GM19023 (cell line): Measurements from ENCODE around the gene SCP2.
"Not testable (repeated sequence)": the region's sequence is repeated elsewhere in the genome, so short reads cannot be mapped to it uniquely, and the experiment has no call there.

ENCODE experiments used
- ATAC-seq: cut with Tn5 transposase; IDR thresholded peaks from one replicate; pipeline ENCODE4 v1.9.1; 2021; ENCODE audit warnings: mild to moderate bottlenecking, moderate library complexity; ENCODE audit not compliant: unreplicated experiment

SCP2 gene

DNA sequence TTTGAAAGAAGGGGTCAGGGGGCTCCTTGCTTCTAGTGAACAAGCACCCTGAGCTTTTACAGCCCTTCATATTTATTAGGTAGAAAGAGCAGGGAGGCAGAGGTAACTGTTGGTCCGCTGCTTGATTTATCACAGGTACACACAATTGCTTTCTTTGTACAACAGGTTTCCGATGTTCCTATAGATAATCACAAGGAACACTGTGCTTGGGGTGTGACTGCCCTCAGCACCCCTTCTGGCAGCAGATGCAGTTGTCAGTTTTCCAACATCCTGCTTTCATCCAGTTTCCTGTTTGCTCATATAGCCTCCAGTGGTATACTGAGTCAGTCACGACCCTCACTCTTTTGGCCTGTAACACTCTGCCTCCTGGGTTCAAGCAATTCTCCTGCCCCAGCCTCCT lies 40.6 kb downstream of the SCP2 start:
- ATAC-seq = no peak

DNA sequence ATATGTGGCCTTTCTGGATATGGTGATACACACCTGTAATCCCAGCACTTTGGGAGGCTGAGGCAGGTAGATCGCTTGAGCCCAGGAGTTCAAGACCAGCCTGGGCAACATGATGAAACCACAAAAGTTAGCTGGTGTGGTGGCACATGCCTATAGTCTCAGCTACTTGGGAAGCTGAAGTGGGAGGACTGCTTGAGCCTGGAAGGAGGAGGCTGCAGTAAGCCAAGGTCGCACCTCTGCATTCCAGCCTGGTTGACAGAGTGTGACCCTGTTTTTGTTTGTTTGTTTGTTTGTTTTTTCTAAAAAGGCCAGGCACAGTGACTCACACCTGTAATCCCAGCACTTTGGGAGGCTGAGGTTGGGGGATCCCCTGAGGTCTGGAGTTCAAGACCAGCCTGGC lies 42.2 kb downstream of the SCP2 start:
- not testable (repeated sequence) for ATAC-seq

DNA sequence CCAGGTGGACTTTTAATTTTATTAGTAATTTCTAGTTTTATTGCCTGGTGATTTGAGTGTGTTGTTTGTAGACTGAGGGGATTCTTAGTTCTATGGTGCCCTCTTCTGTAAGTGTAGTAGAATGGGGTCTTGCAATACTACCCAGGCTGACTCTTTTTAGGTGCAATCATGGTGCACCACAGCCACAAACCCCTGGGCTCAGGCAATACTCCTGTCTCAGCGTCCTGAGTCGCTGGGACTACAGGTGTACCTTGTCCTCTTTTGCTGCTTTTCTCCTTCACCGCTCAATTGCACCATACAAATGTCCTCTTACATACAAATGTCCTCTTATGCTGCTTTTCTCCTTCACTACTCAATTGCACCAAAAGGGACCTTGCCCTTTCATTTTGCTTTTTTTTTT lies 43.1 kb downstream of the SCP2 start:
- no peak for ATAC-seq

DNA sequence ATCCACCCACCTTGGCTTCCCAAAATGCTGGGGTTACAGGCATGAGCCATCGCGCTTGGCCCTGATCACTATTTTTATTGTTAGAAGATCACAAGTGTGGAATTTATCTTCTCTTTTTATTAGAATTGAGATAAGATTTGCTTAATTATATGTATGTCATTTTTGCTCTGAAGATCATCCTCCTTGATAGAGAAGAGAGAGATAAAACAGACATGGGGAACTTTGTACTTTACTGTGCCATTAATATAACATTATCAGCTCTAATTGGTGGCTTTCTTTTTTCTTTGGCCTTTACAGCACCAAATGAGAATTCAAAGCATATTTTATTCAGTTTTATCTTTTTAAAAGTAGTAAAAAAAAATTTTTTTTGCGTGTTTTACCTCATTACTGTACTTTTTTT lies 46.8 kb downstream of the SCP2 start:
- ATAC-seq = no peak

DNA sequence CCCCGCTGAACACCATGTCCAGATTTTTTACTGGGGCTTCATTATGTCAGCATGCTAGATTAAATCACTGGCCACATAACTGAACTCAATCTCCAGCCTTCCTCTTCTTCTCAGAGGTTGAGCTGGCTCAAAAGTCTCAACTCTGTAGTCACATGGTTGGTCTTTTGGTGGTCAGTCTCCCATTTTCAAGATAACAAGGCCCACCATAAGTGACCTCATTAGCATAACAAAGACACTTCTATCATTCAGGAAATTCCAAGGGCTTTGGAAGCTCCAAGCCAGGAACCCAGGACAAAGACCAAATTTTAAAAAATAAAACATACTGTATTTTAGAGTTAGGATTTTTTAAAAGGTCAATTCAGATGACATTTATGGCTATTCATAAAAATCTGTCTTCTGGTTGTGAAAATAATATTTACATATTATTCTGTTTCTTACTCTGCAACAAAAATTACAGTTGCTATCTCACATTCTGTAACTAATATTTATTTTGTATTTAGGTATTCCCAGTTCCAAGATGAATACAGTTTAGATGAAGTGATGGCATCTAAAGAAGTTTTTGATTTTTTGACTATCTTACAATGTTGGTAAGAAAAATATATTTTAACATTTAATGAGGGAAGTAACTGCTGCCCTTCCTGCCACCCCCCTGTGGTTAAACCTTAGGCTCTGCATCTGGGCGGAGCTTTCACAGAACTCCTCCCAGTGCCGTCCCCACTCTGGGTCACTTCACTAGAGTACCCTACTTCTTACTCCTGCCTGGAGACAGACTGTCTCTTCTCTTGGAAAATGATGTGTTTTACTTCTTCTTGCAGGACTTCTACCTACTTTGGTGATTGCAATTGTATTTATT lies 49.3 kb downstream of the SCP2 start:
- ATAC-seq = no peak

DNA sequence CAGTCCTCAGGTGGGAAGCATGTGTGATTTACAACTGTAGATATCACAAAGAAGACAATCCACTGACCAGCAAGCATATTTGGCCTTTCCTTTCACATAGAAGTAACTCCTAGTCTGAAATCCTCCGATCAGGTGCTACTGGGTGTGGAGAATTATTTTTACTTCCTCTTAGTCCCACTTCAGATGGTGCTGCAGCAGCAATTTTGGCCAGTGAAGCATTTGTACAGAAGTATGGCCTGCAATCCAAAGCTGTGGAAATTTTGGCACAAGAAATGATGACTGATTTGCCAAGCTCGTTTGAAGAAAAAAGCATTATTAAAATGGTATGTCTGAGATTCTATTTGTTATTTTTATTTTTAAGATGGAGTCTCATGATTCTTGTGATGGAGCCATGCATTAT lies 51.0 kb downstream of the SCP2 start:
- ATAC-seq = no peak

DNA sequence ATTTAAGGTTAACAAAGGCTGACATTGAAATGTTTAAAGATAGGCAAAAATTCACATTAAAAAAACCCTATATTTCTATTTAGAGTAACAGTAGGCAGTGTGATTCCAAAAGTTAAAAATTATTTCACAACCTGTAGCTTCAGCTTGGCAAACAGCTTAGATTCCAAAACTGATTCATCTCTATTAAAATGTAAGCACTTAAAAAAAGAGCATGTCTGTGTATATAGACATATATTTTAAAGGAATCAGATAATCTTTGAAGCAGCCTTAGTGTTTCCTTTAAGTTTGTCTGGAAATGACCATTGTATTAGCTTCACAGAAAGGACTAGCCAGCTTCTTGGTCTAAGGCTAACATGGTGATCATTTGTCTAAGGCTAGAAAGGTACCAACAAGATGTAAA lies 65.7 kb downstream of the SCP2 start:
- not testable (repeated sequence) for ATAC-seq

DNA sequence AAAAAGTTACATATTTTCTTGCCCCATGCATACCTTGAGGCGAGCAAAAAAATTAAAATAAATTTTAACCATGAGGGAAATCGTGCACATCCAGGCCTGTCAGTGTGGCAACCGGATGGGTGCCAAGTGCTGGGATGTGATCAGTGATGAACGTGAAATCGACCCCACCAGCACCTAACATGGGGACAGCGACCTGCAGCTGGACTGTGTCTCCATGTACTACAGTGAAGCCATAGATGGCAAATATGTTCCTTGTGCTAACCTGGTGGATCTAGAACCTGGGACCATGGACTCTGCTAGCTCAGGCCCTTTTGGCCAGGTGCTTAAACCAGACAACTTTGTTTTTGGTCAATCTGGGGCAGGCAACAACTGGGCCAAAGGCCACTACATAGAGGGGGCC lies 67.6 kb downstream of the SCP2 start:
- ATAC-seq = no peak

DNA sequence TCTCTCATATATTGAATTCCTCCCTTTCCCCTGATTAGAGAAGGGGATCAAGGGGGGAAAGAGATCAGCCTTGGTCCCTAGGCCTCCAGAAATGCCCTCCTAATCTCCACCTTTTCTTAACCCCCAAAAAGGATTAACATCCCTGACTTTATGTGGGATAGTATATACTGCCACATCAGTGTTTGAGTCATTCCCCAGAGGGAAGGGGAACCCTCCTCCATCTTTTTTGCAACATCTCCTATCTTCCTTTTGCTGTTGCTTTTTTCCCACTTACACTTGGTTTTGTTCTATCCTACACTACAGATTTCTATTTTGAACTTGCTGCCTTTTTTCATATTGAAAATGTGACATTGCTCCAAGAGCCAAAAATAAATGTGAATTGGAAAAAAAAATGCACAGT lies 69.6 kb downstream of the SCP2 start:
- ATAC-seq = no peak

DNA sequence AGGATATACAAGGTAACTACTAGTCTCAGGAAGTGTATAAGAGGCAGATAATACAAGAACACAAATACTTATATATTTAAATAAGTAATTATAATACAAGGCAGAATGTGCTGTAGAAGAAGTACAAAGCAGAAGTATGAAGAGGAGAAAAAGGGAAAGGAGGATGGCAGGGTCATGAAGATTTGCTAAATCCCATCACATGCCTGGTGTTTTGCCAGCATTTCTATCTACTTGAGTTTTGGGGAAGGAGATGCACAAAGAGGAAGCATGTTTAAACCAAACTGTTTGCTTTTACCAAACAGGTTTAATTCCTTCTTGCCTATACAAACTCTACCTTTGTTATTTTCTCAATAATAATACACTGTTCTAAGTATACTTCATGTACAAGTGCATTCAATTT lies 74.1 kb downstream of the SCP2 start:
- no peak for ATAC-seq

DNA sequence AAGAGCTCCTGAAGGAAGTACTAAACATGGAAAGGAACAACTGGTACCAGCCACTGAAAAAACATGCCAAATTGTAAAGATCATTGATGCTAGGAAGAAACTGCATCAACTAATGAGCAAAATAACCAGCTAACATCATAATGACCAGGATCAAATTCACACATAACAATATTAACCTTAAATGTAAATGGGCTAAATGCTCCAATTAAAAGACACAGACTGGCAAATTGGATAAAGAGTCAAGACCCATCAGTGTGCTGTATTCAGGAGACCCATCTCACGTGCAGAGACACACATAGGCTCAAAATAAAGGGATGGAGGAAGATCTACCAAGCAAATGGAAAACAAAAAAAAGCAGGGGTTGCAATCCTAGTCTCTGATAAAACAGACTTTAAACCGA lies 79.5 kb downstream of the SCP2 start:
- ATAC-seq = not testable (repeated sequence)

DNA sequence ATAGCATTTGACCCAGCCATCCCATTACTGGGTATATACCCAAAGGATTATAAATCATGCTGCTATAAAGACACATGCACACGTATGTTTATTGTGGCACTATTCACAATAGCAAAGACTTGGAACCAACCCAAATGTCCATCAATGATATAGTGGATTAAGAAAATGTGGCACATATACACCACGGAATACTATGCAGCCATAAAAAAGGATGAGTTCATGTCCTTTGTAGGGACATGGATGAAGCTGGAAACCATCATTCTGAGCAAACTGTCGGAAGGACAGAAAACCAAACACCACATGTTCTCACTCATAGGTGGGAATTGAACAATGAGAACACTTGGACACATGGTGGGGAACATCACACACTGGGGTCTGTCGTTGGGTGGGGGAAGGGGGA lies 83.2 kb downstream of the SCP2 start:
- not testable (repeated sequence) for ATAC-seq

DNA sequence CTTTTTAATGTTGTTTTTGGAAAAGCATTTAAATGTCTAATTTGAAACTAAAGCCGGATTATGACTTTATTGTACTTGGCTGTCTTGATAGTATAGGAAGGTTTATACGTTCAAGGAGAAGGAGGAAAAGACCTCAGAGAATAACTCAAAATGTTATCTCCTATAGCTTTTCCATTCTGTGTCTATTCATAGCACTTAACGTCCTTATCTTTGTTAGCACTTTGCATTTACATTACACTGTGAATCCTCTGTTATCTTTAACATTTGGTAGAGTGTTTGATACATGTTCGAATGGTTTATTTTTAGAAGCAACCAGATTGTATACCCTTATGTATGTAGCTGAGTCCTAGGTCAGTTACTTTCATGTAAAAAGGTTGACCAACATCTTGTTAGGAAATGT lies 84.1 kb downstream of the SCP2 start:
- ATAC-seq = no peak

DNA sequence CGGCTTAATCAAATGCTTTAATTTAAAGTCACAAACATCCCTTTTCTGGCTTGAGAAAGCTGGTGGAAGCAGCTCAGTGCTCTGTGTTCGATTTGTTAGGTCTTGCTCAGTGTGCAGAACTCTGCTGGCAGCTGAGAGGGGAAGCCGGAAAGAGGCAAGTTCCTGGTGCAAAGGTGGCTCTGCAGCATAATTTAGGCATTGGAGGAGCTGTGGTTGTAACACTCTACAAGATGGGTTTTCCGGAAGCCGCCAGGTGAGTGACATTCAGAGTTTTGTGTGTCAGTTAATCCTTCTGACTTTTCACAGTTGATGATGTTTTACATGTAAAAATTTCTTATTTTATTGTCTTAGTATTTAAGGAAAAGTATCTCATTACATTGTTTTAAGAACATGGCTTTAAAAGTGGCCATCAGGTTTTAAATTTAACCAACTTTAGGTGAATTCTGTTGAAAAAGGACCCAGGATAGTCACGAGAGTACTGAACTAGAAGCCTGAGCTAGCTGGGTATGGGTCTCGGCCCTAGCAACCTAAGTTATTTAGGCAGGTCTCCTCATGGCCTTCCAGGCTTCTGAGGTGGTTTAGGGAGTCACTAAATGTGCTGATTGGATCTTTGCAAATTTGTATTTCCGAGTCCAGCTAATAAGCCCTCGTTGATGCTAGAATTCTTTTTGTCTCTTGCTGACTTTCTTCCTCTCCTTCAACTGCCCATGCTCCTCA lies 87.9 kb downstream of the SCP2 start:
- peak; percentile 84 for ATAC-seq

DNA sequence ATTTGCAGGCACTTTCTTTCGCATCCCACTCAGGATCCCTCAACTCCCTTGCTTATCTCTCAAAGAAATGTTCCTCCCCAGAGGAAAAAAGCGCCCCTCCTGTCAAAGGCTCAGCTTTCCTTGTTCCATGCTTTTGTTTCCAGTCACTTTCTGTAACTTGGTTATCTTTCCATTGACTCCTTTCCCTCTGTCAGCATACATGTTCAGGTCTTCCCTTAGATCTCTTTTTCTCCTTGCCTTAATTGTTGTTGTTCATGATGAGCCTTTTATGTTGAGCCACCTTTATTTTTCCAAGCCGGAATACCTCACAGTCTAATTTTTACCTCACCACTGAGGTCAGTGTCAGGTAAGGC lies 88.4 kb downstream of the SCP2 start:
- no peak for ATAC-seq

DNA sequence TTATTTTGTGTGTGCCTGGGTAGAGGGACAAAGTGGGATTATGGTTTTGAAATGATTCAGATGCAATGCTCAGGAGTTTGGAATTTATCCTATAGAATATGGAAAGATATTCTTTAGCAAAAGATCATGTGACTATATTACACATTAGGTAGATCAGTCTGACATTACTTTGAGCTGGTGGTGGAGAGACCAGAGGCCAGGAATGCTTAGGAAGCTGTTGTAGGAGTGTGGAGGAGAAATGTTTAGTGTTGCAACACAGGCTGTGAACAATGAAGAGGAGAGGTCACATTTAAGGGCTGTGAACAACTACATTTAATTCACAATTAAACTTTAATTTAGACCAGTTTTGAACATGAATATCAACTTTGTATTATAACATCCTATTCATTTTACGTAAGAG lies 89.6 kb downstream of the SCP2 start:
- no peak for ATAC-seq

DNA sequence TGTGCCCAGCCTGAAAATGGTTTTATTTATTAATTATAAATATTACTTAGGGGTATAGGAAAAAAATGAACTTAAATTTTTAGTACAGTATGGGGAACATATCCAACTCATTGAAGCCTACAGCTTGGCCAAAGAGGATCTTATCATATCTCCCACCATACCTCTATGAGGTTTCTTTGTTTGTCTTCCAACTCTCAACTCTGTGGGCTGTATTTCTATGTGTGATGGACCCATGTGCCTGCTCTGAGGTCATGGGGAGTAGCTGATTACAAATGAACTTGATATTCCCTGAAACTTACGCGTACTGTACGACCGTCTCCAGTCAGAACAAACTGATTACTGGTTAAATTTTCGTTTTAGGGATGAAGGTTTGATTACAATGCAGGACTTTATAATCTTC lies 93.5 kb downstream of the SCP2 start:
- ATAC-seq = no peak

DNA sequence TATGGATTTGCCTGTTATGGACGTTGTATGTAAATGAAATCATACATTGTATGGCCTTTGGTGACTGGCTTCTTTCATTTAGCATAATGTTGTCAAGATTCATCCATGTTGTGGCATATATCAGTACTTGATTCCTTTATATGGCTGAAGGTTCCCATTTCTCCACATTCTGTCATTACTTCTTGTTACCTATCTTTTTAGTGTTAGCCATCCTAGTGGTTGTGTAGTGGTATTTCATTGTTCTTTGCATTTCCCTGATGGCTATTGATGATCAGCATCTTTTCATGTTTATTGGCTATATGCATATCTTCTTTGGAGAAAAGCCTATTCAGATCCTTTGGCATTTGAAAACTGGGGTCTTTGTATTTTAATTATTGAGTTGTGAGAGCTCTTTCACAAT lies 95.1 kb downstream of the SCP2 start:
- no peak for ATAC-seq

DNA sequence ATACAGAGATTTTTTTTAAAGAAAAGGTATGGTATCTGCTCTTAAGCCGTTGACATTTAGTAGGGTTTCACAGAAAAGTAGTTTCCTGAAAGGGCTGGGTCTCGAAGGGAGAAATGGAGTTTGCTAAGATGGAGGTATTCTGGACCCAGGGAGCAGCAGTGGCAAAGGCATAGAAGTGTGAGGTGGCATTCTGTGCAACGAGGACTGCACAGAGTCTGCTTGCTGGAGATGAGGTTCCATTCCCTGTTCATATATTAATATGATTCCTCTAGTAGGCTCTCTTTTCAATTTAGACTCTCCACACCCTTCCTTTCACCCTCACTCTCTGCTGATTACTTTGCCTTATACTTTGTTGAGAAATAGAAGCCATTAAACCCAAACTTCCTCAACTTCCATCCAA lies 96.5 kb downstream of the SCP2 start:
- ATAC-seq = no peak

DNA sequence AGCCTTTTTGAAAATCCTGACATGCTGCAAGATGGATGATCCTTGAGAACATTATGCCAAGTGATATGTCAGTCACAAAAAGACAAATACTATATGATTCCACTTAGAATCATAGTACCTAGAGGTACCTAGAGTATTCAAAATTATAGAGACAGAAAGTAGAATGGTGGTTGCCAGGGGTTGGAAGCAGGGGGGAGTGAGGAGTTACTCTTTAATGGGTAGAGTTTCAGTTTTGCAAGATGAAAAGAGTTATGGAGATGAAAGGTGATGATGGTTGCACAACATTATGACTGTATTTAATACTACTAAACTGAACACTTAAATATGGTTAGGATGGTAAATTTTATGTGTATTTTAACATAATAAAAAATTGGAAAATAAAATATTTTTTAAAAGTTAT lies 97.0 kb downstream of the SCP2 start:
- no peak for ATAC-seq

DNA sequence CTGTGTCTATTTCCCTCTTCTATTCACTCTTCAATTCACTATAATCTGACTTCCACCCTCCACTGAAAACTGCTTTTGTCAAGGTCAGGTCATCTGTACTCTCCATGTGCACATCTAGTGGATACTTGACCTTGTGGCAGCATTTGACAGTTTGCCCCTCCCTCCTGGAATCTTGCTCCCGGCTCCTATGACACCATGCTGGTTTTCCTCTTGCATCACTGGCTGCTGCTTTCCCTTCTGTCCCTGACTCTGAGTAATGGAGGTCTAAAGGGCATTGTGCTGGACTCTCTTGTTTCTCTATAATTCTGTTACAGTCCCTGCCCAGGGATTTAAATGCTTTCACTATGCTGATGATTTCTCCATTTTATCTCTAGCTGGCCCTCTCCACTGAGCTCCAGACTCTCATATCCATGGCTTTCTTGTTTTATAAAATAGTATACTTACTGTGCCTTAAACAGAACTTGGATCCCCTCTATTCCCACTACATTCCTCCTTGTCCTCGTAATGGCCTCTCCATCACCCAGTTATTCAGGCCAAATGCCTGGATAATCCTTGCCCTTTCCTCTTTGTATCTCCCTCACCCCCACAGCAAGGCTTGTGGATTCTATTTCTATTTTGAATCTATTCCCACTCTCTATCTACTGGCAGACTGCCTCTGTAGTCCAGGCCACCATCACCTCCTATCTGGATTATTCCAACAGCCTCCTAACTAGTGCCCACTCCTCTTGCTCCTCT lies 98.1 kb downstream of the SCP2 start:
- ATAC-seq = no peak

DNA sequence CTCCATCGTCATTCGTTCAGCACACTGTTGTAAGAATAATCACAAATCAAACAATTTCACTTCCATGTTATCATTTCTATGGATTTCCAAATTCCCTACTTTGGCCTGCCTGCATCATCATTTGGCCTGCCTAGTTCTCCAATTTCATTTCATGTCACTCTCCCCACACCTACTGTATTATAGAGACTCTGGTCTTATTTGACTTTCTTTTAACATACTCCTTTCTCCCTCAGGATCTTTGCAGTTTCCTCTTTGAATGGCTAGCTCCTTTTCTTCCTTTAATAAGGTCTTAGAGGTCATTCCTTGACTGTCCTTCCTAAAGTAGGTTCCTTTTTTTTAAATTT lies 98.7 kb downstream of the SCP2 start:
- ATAC-seq = no peak
